Large intestine (tissue), 3 donors: ENCODE data around the gene TTC16. TPM values are rescaled to one million over a fixed set of nuclear protein-coding genes. Genes with fewer than 3 reads are reported as not detected.

Experiments
- DNase-seq, 2 donors: peaks; one replicate each; pipeline versions ENCODE4 v3.0.0 to v3.0.0-alpha.2; 2013
- H3K27ac ChIP-seq: one replicate; pipeline ENCODE4 v1.5.1; 2013; ENCODE audit warnings: low read length
- H3K27me3 ChIP-seq: 2 replicates; pipeline ENCODE4 v1.6.1; 2013; ENCODE audit warnings: low read length; ENCODE audit not compliant: control insufficient read depth, insufficient read depth
- H3K36me3 ChIP-seq: 2 replicates; pipeline ENCODE4 v1.6.1; 2013; ENCODE audit warnings: low read length; ENCODE audit not compliant: control insufficient read depth, insufficient read depth
- H3K4me1 ChIP-seq: one replicate; pipeline ENCODE4 v1.6.1; 2013; ENCODE audit warnings: low read length; ENCODE audit not compliant: control insufficient read depth, insufficient read depth
- H3K4me3 ChIP-seq: one replicate; pipeline ENCODE4 v1.5.1; 2013; ENCODE audit warnings: low read length
- H3K9me3 ChIP-seq: one replicate; pipeline ENCODE4 v1.6.1; 2013; ENCODE audit warnings: mild to moderate bottlenecking, low read depth, low read length, moderate library complexity; ENCODE audit not compliant: control insufficient read depth
- WGBS: methylation state at CpG from one replicate; pipeline ENCODE4 v1.1.5; 2013; ENCODE audit warnings: low lambda C conversion rate; ENCODE audit not compliant: insufficient coverage; 5-methylcytosine and 5-hydroxymethylcytosine counted together
- polyA plus RNA-seq: library from polyadenylated mRNA; unstranded; fragments of 120-200 nt; gene quantifications from one replicate; pipeline ENCODE4 v1.2.1, GENCODE V29; 2013

Gene TTC16
- polyA plus RNA-seq, 1 donor: 0.03 TPM

DNA sequence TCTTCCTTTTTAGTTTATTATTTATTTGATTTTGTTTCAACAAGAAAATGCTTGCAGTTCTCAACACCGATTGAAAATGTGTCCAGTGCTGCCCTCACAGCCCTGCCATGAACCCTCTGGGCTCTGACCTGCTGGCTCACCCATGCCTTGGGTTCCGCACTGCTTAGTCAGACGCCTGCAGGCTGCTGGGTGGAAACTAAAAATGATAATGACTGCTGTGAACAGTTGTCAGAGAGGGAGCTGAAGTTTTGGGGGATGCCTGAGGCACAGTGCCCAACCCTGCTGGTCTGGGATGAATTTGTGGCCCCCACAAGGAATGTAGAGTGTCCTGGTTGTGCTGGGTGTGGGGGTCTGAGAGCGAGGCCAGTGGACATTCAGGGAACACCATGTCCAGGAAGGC lies 31.3 kb upstream of the TTC16 start:
- Histone ChIP-seq H3K27ac (no peak overlapping the region), H3K9me3 (no peaks in the 10 kb centered on the region), H3K27me3 (no peaks in the 10 kb centered on the region), H3K4me1 (no peaks in the 10 kb centered on the region), H3K36me3 (peaks cover 32% of the 10 kb centered on the region), H3K4me3 (no peak overlapping the region)
- no peak for DNase-seq
- no CpG with 5 or more reads among the region's 4 CpGs for WGBS

DNA sequence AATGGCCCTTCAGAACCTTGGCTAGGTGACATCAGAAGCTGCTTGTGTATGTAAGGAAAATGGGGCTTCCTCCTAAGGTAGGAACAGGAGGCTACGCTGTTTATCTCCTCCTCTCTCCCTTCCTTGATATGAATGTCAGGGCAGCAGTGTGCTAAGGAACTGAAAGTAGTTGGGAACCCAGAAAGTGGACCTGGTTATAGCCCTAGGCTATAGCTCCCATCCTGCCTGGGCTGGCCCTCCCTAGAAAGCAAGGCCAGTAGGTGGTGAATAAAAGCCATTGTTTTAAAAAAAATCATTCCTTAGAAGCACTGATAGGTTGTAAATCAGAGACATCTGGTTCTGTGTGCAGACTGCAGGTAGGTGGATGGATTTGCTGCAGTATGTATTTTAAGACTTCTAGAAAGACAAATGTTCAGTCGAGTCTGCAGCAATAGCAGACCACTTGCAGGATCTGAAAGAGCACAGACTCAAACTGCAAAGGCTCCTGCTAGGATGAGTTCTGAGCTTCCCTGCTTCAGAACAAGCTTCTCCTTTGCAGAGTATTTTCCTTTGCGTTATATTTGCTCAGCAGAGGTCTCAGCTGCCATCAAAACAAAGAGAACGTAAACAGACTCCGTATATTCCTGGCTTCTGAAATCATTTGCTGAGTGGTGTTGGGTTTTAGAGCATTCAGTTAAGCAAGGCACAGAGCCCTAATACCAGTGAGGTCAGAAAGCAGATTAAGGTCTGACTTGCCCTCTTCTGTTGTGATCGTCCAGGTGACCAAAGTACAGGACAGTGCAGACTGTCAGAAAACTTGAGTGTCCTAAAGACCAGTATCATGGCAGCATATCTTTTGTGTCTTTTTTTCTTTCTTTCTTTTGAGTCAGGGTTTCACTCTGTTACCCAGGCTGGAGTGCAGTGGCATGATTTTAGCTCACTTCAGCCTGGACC lies 29.2 kb upstream of the TTC16 start:
- WGBS: 100% methylated on average over 1 of the region's 6 CpGs
- H3K27ac ChIP-seq: no peak overlapping the region
- H3K36me3 ChIP-seq: peaks cover 31% of the 10 kb centered on the region

DNA sequence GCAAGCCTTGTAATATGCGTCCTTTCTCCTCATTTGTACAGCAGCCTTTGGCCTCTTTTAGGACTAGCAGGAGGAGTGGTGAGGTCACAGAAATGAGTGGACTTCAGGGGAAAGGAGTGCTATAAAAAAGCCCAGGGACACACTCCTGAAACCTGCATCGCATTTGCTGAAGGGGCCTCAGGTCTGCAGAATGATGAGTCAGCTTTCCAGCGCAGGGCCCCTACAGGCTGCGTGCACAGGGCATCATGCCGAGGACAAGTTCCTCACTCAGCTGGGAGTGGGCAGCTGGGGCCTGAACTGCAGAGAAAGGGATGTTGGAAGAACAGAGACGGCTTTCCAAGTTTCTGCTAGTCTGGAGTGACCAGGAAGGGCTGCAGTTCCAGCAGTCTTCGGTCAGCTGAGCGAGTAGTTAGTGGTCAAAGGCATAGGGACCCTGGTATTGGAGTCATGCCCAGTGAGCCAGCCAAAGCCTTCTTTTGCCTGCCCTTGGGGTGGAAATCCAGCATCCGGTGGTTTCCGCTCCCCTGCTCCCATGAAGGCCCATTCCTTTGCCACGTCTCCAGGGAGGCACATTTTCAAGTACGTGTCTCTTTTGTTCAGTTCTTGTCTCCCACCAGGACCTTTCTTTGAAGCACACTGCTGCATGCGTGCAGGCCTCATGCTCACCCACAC lies 26.4 kb upstream of the TTC16 start:
- Histone ChIP-seq H3K4me1 (no peaks in the 10 kb centered on the region), H3K27ac (no peak overlapping the region), H3K27me3 (no peaks in the 10 kb centered on the region), H3K4me3 (no peak overlapping the region), H3K36me3 (peaks cover 18% of the 10 kb centered on the region), H3K9me3 (no peaks in the 10 kb centered on the region)
- DNase-seq: peak in 1 of 2 donors; percentile 22
- WGBS: 100% methylated on average over 1 of the region's 13 CpGs

More for the DNA sequence above, 29.2 kb upstream of the TTC16 start:
- no peaks in the 10 kb centered on the region for H3K4me1 ChIP-seq
- no peaks in the 10 kb centered on the region for H3K9me3 ChIP-seq
- no peak for DNase-seq
- no peaks in the 10 kb centered on the region for H3K27me3 ChIP-seq
- no peak overlapping the region for H3K4me3 ChIP-seq

DNA sequence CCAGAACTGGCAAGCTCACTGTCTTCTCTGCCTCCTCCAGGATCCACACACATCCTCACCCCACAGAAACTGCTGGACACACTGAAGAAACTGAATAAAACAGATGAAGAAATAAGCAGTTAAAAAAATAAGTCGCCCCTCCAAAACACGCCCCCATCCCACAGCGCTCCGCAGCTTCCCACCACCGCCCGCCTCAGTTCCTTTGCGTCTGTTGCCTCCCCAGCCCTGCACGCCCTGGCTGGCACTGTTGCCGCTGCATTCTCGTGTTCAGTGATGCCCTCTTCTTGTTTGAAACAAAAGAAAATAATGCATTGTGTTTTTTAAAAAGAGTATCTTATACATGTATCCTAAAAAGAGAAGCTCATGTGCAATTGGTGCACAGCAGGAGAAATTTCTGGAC lies 25.1 kb upstream of the TTC16 start:
- H3K4me3 ChIP-seq: no peak overlapping the region
- H3K9me3 ChIP-seq: no peaks in the 10 kb centered on the region
- H3K27ac ChIP-seq: no peak overlapping the region
- no CpG with 5 or more reads among the region's 10 CpGs for WGBS
- no peaks in the 10 kb centered on the region for H3K4me1 ChIP-seq
- peaks cover 15% of the 10 kb centered on the region for H3K36me3 ChIP-seq
- no peak for DNase-seq
- H3K27me3 ChIP-seq: no peaks in the 10 kb centered on the region

DNA sequence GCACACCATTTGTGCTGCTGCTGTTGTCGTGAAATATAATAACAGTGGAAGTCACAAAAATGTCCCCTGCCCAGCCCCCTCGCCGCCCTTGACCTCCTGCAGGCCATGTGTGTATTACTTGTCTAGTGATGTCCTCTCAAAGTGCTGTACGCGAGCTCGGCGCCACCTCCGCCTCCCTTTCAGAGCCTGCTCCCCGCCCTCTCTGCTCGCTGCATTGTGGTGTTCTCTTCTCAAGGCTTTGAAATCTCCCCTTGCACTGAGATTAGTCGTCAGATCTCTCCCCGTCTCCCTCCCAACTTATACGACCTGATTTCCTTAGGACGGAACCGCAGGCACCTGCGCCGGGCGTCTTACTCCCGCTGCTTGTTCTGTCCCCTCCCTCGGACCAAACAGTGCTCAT lies 23.8 kb upstream of the TTC16 start:
- no peak for DNase-seq
- no peaks in the 10 kb centered on the region for H3K27me3 ChIP-seq
- no peaks in the 10 kb centered on the region for H3K4me1 ChIP-seq
- H3K27ac ChIP-seq: no peak overlapping the region
- H3K4me3 ChIP-seq: no peak overlapping the region
- no peaks in the 10 kb centered on the region for H3K9me3 ChIP-seq
- WGBS: no CpG with 5 or more reads among the region's 20 CpGs
- H3K36me3 ChIP-seq: peaks cover 15% of the 10 kb centered on the region

DNA sequence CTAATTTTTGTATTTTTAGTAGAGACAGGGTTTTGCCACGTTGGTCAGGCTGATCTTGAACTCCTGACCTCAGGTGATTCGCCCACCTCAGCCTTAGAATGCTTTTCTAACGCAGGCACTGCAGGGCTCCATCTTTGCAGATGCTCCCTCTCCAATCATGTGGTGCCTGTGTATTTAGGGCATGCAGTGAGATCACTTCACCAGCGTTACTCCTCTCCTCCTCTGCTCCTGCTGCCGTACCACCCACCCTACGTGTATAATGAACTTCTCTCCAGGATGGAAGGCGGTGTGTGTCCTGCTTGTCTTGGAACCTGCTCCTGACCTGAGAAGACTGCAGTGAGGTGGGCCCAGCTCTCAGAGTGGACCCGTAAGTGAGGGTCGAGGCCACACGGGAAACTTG lies 22.7 kb upstream of the TTC16 start:
- Histone ChIP-seq H3K27me3 (no peaks in the 10 kb centered on the region), H3K4me3 (no peak overlapping the region), H3K27ac (no peak overlapping the region), H3K9me3 (no peaks in the 10 kb centered on the region), H3K4me1 (no peaks in the 10 kb centered on the region), H3K36me3 (peaks cover 11% of the 10 kb centered on the region)
- no peak for DNase-seq
- WGBS: no CpG with 5 or more reads among the region's 10 CpGs

DNA sequence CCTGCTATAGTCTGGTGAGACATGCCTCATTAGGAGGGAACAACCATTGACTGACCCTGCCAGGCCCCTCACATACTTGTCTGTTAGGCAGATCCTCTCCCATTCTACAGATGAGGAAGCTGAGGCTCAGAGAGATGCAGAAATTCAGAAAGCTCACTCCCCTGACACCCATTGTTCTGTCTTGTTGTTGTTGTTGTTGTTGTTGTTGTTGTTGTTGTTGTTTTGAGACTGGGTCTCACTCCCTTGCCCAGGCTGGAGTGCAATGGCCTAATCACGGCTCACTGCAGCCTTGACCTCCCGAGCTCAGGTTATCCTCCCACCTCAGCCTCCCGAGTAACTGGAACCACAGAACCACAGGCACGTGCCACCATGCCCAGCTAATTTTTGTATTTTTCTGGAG lies 22.2 kb upstream of the TTC16 start:
- WGBS: no CpG with 5 or more reads among the region's 4 CpGs
- no peaks in the 10 kb centered on the region for H3K9me3 ChIP-seq
- H3K36me3 ChIP-seq: peaks cover 11% of the 10 kb centered on the region

DNA sequence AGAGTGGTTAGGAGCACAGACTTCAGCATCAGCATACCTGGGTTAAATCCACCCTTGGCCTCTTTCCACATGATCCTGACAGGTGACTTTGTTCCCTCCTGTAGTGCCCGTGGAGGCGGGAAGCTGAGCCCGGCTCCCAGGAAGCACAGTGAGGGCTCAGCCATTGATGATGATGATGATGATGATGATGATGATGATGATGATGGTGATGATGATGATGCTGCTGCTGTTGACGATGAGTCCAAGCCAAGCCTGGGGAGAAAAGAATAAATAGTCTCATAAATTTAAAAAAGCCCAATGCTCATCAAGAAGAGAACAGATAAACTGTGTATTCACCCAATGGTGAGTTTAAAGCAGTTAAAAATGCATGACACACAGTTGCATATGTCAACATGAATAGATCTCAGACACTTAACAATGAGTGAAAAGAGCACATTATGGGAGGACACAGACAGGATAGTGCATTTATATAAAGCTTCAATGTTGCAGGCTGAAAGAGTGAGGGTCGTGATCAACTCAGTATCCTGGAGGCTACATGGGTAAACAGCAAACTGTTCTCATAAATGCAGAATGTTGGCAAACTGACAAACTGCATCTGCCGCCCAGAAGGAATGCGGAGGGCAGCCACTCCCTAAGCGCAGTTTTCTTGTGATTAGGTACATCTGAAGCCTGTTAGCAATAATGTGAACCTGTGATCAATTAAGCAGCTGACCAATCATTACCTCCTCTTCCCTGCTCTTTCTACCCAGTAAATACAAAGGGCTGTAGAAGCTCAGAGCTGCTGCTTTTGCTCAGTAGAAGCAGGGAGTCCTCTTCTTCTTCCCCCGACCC lies 20.8 kb upstream of the TTC16 start:
- 80% methylated on average over 1 of the region's 9 CpGs for WGBS
- DNase-seq: no peak
- Histone ChIP-seq H3K4me1 (peaks cover 3% of the 10 kb centered on the region), H3K4me3 (no peak overlapping the region), H3K36me3 (peaks cover 9% of the 10 kb centered on the region), H3K27me3 (no peaks in the 10 kb centered on the region), H3K9me3 (peaks cover 3% of the 10 kb centered on the region), H3K27ac (no peak overlapping the region)

More for the DNA sequence above, 22.2 kb upstream of the TTC16 start:
- DNase-seq: no peak
- Histone ChIP-seq H3K27me3 (no peaks in the 10 kb centered on the region), H3K27ac (no peak overlapping the region), H3K4me1 (no peaks in the 10 kb centered on the region), H3K4me3 (no peak overlapping the region)

DNA sequence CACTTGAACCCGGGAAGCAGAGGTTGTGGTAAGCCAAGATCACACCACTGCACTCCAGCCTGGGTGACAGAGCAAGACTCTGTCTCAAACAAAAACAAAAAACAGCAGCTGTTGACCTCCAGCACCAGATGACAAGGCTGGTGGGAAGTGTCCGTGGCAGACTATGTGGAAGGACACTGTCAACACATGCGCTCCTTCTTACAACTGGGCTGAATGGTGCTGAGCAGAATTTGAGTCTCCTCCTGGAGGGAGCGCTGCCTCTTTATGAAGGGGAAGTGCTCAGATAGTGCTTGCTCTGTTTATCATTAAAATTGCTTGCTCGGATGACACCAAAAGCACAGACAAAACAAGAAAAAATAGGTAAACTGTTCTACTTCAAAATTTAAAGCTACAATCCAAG lies 18.3 kb upstream of the TTC16 start:
- no peak for DNase-seq
- Histone ChIP-seq H3K4me1 (peaks cover 3% of the 10 kb centered on the region), H3K36me3 (no peaks in the 10 kb centered on the region), H3K27me3 (no peaks in the 10 kb centered on the region), H3K9me3 (peaks cover 3% of the 10 kb centered on the region), H3K4me3 (no peak overlapping the region), H3K27ac (no peak overlapping the region)
- no CpG with 5 or more reads among the region's 5 CpGs for WGBS

DNA sequence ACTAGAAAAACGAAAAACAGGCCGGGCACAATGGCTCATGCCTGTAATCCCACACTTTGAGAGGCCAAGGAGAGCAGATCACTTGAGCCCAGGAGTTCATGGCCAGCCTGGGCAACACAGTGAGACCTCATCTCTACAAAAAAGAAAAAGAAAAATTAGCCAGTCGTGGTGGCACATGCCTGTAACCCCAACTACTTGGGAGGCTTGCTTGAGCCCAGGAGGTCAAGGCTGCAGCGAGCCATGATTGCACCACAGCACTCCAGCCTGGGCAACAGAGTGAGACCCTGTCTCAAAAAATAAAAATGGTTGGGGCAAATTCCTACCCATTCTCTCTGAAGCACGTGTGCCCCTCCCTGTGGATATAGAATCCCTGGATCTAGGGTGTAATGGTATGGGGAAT lies 17.5 kb upstream of the TTC16 start:
- Histone ChIP-seq H3K4me1 (peaks cover 3% of the 10 kb centered on the region), H3K36me3 (no peaks in the 10 kb centered on the region), H3K9me3 (peaks cover 3% of the 10 kb centered on the region), H3K27ac (no peak overlapping the region), H3K27me3 (no peaks in the 10 kb centered on the region), H3K4me3 (no peak overlapping the region)
- no peak for DNase-seq
- WGBS: no CpG with 5 or more reads among the region's 5 CpGs
